GM12874 (cell line): ENCODE data around the gene LRRC4B.

Experiments used
- TF ChIP-seq, protein P1 (sequence below): IDR thresholded peaks from 2 replicates; pipeline ENCODE4 v1.5.1; 2011; ENCODE audit warnings: low read depth, mild to moderate bottlenecking, control low read depth, low read length, moderate library complexity; ENCODE audit not compliant: insufficient read depth

Gene LRRC4B

DNA sequence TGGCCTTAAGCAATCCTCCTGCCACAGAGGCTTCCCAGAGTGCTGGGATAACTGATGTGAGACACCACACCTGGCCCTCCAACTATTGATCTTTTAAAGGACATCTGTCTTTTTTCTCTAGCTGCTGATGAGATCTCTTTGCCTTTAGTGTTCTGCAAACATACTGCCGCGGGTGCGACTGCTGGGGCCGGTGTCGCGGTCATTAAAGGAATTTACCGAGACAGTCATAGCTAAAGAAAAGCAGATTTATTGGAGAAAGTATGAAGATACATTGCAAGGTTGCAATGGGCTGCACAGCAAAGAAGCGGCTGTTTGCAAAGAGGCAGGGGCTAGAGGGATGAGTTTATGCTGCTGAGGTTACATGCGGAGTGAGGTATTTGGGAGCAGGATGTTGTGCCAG lies 31.2 kb upstream of the LRRC4B start:
- TF ChIP-seq, protein P1, sequence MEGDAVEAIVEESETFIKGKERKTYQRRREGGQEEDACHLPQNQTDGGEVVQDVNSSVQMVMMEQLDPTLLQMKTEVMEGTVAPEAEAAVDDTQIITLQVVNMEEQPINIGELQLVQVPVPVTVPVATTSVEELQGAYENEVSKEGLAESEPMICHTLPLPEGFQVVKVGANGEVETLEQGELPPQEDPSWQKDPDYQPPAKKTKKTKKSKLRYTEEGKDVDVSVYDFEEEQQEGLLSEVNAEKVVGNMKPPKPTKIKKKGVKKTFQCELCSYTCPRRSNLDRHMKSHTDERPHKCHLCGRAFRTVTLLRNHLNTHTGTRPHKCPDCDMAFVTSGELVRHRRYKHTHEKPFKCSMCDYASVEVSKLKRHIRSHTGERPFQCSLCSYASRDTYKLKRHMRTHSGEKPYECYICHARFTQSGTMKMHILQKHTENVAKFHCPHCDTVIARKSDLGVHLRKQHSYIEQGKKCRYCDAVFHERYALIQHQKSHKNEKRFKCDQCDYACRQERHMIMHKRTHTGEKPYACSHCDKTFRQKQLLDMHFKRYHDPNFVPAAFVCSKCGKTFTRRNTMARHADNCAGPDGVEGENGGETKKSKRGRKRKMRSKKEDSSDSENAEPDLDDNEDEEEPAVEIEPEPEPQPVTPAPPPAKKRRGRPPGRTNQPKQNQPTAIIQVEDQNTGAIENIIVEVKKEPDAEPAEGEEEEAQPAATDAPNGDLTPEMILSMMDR, result no peak

DNA sequence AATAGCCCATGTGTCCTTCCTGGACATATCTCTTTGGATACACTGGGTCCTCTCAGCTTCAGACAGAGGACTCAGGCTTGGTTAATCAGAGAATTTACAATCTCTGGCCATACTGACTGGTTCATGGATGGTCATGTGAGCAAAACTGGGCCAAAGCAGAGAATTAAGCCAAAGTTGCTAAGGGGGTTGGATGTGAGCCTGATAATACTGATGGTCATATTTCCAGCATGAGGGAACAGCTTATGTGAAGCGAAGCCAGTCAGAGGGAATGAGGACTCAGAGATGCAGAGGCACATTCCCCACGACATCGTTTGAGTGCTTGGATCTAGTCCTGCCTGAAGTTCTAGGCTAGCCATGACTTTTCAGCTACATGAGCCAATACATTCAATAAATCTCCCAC lies 22.0 kb upstream of the LRRC4B start:
- TF ChIP-seq, protein P1, result no peak

DNA sequence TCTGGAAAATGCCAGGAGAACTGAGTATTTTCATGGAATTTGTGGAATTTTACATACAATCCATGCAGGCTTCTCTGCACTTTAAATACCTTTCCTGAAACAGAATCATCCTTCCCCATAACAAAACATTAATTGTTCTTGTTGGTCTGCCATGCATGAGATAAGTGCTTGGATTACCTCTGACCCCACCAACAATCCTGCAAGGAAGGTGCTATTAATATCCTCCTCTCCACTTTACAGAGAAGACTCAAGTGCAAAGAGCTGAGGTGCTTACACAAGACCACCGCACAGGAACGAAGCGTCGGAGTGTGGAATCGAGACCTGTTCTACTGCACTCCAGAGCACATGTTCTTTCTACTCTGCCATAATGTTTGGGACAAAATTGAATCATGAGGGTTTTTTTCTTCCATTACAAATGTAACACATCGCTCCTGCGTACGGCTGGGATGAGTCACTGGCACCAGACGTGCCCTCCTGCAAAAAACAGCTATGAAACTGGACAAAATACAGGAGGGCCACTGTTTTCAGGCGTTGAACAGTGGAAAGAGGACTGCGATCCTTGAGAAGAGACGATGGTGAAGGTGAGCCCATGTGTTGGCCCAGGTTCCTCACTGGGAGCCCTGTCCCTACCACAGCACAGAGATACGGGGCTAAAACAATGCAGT lies 12.9 kb upstream of the LRRC4B start:
- TF ChIP-seq, protein P1, result no peak

DNA sequence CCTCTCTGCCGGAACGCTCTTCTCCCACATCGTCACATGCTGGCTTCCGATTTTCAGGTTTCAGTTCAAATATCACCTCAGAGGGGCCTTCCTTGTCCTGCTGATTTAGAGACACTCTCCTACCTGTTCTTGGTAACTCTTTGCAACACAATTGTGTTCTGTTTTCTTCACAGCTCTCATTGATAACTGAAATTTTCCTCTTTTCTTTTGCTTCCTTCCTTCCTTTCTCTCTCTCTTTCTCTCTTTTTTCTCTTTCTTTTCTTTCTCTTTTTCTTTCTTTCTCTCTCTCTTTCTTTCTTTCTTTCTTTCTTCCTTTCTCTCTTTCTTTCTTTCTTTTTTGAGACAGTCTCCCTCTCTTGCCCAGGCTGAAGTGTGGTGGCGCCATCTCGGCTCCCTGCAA lies 12.0 kb upstream of the LRRC4B start:
- TF ChIP-seq, protein P1, result no peak

DNA sequence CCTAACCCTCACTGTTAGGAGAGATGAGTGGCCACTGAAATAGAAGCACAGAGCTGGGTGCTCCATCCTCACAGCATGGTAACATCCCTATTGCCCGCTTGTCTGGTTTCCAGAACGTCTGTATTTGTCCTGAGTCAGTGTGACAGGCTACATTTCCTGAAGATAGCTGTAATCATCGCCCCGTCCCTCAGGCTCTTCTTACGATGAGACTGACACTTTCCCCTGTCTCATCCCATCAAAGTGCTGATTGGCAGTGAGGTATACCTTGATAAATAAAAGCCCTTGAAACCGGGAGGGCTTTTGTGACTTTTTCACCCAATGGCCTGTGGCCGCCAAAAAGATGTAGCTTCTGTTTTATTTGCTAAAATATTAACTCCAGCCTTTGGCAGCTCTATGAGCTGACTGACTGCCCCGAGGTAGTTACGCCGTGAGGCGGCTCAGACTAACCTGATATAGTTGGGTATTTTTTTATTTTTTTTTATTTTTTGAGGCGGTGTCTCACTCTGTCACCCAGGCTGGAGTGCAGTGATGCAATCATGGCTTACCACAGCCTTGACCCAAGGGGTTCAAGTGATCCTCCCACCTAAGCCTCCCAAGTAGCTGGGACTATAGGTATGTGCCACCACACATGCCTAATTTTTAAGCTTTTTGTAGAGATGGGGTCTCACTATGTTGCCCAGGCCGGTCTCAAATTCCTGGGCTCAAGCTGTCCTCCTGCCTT lies 5.7 kb upstream of the LRRC4B start:
- TF ChIP-seq, protein P1, result no peak

DNA sequence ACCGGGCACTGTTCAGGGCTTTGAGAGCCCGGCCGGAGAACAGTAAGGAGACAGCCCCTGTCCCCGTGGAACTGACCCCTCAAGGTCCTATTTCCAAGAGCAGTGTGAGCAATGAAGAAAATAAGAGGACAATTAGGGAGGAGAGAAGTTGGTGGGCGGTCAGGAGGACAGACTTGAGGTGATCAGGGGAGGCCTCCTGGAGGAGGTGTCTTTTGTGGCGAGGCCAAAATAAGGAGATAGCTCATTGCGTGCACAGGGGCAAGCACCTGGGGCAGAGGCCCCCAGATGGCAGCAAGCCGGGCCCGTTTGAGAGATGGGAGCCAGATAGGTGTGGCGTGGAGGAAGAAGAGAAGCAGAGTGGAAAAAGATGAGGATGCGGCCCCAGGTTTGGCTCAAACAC lies 2.8 kb upstream of the LRRC4B start:
- TF ChIP-seq, protein P1, result no peak

DNA sequence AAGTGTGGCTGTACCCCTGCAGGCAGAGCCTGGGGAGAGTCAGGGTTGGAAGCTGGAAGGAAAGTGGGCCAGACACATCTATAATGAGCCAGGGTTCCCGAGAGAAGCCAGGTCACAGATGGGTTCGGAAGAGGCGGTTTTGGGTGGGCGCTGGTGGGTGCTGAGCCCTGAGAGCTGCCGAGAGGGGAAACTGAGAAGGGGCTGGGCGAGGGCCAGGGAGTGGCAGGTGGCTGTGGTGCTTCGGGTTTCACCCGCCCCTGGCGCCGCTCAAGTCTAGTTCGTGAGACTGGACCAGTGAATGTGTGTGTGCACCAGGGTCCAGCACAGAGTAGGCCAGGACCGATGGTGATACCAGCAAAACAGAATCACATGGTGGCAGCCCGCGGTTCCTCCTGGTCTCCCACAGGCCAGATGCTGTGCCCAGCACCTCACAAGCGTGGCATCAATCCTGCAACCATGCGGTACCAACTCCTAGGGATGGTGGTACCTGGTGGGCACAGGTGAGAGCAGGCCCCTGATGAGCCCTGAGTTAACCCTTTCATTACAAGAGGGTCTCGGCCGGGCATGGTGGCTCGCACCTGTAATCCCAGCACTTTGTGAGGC lies 1.8 kb upstream of the LRRC4B start:
- TF ChIP-seq, protein P1, result no peak
